HS-5 (cell line): ENCODE results near the gene ADAMTS7.
"Not testable (repeated sequence)": the region's sequence is repeated elsewhere in the genome, so short reads cannot be mapped to it uniquely, and the experiment has no call there.

Experiments used
- DNase-seq: peaks from one replicate; pipeline ENCODE4 v3.0.0-alpha.2; 2012; ENCODE audit warnings: low read depth

Gene ADAMTS7

GRCh38 chr15:78831229-78832207 is 20.3 kb upstream of the ADAMTS7 start:
- DNase-seq, result no peak

GRCh38 chr15:78830514-78831228 is 19.4 kb upstream of the ADAMTS7 start:
- DNase-seq, result no peak

GRCh38 chr15:78828920-78829319 is 17.7 kb upstream of the ADAMTS7 start:
- no peak for DNase-seq

- DNase-seq, result no peak
Measured at GRCh38 chr15:78822514-78822913, 11.2 kb upstream of the ADAMTS7 start.

- DNase-seq, result no peak
Measured at GRCh38 chr15:78811825-78812183, 540 bp upstream of the ADAMTS7 start.

GRCh38 chr15:78810362-78811123 is 721 bp downstream of the ADAMTS7 start:
- DNase-seq, result no peak

- no peak for DNase-seq
Measured at GRCh38 chr15:78810003-78810361, 1.3 kb downstream of the ADAMTS7 start.

- DNase-seq, result no peak
Measured at GRCh38 chr15:78808550-78808949, 2.7 kb downstream of the ADAMTS7 start.

GRCh38 chr15:78807359-78807758 is 3.9 kb downstream of the ADAMTS7 start:
- DNase-seq, result no peak

GRCh38 chr15:78804391-78804792 is 6.9 kb downstream of the ADAMTS7 start:
- DNase-seq, result no peak

- no peak for DNase-seq
Measured at GRCh38 chr15:78800806-78801205, 10.5 kb downstream of the ADAMTS7 start.

GRCh38 chr15:78800189-78800588 is 11.1 kb downstream of the ADAMTS7 start:
- no peak for DNase-seq

- not testable (repeated sequence) for DNase-seq
Measured at GRCh38 chr15:78799102-78799501, 12.2 kb downstream of the ADAMTS7 start.

GRCh38 chr15:78798355-78798754 is 12.9 kb downstream of the ADAMTS7 start:
- DNase-seq, result peak; percentile 33

- DNase-seq, result no peak
Measured at GRCh38 chr15:78797951-78798350, 13.3 kb downstream of the ADAMTS7 start.

- no peak for DNase-seq
Measured at GRCh38 chr15:78796510-78796909, 14.8 kb downstream of the ADAMTS7 start.

GRCh38 chr15:78795043-78795442 is 16.2 kb downstream of the ADAMTS7 start:
- no peak for DNase-seq

- not testable (repeated sequence) for DNase-seq
Measured at GRCh38 chr15:78794446-78794845, 16.8 kb downstream of the ADAMTS7 start.

- DNase-seq, result no peak
Measured at GRCh38 chr15:78791357-78791756, 19.9 kb downstream of the ADAMTS7 start.

- no peak for DNase-seq
Measured at GRCh38 chr15:78790027-78790426, 21.2 kb downstream of the ADAMTS7 start.

GRCh38 chr15:78789615-78790014 is 21.6 kb downstream of the ADAMTS7 start:
- DNase-seq, result no peak

- DNase-seq, result no peak
Measured at GRCh38 chr15:78788016-78788660, 23.1 kb downstream of the ADAMTS7 start.
